ENCODE data around the gene EFNB1.

DNA sequence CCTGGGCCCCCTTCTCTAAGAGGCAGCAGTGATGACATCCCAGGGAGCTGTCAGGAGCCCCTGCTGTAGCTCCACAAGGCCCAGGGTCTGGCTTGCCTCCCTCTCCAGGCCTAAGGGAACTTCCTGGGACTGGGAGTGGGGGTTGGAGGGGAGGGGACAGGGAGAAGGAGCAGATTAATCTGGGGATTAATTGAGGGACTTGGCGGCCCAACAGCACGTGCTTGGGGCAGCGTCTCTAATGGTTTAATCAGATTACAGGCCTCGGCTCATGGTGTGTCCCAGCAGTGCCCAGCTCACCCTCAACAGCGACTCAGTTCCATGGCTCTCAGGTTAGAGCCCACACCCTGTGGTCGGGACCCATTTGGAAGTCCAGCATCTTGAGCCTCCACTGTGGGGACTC, 47.9 kb downstream of the EFNB1 start:
- TF ChIP-seq CTCF (IDR thresholded peaks at IDR 0.05) (no peak), EP300 (IDR thresholded peaks at IDR 0.05; ENCODE audit: low read depth) (no peak), POLR2AphosphoS5 (IDR thresholded peaks at IDR 0.05) (no peak)
